ENCODE results near the gene PRELID3B. TPM values are rescaled to one million over a fixed set of nuclear protein-coding genes. Genes with fewer than 3 reads are reported as not detected.

Gene PRELID3B
- total RNA-seq, 4 donors from 2014 or later = 19.2 to 34.5 (median 23.1) TPM

DNA sequence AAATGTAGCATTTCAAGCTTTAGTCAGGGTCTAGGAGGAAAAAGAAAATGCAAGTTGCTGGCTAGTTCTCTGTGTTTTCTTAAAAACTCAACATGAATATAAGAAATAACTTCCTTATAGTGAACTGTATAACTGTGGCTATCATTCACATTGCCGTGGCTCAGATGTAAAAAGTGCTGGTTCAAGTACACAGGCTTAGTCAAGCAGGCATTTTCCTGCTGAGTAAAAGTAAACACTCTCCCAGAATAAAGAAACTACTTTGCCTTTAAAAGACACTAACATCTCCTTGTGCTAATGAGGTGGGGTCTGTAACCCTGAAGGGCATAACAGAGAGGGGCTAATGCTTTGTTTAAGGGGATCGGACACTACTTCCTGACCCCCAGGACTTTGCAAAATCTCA is 13.8 kb downstream of the PRELID3B start:
- peaks cover 0 to 71% (median 45%) of the 10 kb centered on the region in 4 donors for H3K4me1 ChIP-seq
- H3K27me3 ChIP-seq = no peaks in the 10 kb centered on the region
- TF ChIP-seq EP300 (IDR thresholded peaks at IDR 0.05) (no peak), POLR2A (IDR thresholded peaks at IDR 0.05) (no peak)
- TF ChIP-seq, protein P1, sequence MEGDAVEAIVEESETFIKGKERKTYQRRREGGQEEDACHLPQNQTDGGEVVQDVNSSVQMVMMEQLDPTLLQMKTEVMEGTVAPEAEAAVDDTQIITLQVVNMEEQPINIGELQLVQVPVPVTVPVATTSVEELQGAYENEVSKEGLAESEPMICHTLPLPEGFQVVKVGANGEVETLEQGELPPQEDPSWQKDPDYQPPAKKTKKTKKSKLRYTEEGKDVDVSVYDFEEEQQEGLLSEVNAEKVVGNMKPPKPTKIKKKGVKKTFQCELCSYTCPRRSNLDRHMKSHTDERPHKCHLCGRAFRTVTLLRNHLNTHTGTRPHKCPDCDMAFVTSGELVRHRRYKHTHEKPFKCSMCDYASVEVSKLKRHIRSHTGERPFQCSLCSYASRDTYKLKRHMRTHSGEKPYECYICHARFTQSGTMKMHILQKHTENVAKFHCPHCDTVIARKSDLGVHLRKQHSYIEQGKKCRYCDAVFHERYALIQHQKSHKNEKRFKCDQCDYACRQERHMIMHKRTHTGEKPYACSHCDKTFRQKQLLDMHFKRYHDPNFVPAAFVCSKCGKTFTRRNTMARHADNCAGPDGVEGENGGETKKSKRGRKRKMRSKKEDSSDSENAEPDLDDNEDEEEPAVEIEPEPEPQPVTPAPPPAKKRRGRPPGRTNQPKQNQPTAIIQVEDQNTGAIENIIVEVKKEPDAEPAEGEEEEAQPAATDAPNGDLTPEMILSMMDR (IDR thresholded peaks at IDR 0.05) = no peak
- no peak overlapping the region for H3K27ac ChIP-seq
- no peak overlapping the region for H3K4me3 ChIP-seq
- H3K36me3 ChIP-seq = peaks cover 6 to 49% (median 19%) of the 10 kb centered on the region in 3 donors
- no peaks in the 10 kb centered on the region for H3K9me3 ChIP-seq
- whole genome bisulfite sequencing, 2 donors = 29 to 39% methylated on average over 2 of the region's 2 CpGs
- no peak for DNase-seq (ENCODE audit: low spot score in 2 of 2)

DNA sequence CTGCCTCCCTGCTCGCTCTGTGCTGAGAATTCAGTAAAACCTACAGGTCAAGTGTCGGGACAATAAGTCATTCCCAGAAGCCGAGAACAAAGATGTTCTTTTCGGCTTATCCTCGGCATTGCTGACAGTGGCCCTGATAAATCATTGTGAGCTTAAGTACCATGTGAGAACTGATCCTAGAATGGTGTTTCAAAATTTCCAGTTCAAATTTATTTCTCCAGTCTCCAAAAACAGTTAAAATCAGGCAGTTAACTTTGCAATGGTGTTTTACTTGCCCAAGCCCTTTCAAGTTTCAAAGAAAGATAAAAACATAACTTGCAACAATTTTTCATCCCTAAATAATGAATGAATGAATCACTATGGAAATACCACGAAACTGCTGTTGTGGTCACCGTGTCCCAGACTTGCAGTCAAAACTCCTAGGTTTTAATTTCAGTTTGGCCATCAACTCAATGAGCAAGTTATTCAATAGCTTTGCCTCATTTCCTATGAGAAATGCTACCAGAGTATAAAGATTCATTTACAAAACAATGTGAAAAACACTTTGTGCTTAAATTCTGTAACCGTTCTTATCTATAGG is 14.8 kb downstream of the PRELID3B start:
- Histone ChIP-seq H3K27me3 (no peaks in the 10 kb centered on the region), H3K9me3 (no peaks in the 10 kb centered on the region), H3K27ac (no peak overlapping the region), H3K4me1 (peaks cover 0 to 66% (median 43%) of the 10 kb centered on the region in 4 donors), H3K4me3 (no peak overlapping the region), H3K36me3 (peaks cover 6 to 59% (median 19%) of the 10 kb centered on the region in 3 donors)
- TF ChIP-seq POLR2A (IDR thresholded peaks at IDR 0.05) = no peak
- TF ChIP-seq EP300 (IDR thresholded peaks at IDR 0.05) = no peak
- TF ChIP-seq, protein P1 (IDR thresholded peaks at IDR 0.05) = no peak
- WGBS, 2 donors = 44 to 52% methylated on average over 8 of the region's 8 CpGs
- no peak for DNase-seq (ENCODE audit: low spot score in 2 of 2)

DNA sequence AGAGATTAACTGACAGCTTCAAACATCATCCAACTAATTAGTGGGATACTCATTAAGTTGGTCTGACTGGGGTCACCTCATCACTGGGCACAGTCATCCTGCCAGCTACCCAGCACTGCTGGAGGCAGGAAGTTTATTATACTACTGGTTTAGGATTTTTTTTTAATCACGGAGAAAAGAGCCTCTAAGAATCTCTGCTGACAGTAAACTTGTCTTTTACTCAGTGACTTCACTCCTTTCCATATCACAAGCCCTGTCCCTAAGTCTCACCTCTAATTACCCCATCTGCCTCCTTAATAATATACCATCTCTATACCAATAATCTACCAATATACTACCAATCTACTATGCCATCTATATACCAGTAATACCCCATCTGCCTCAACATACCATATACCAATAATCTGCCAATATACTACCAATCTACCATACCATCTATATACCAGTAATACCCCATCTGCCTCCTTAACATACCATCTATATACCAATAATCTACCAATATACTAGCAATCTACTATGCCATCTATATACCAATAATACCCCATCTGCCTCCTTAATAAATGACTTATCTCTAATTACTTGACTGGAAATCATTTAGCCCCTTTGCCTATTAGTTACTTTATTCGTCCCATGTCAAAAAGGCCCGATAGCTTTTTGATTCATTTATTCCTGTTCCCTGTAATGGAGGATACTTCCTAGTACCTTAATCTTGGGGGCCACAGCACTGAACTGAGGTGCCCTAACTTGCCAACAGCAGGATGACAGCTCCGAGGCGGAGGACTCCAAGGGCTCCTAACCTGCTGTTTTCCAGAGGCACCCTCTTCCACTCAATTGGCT is 15.5 kb downstream of the PRELID3B start:
- no peak for DNase-seq (ENCODE audit: low spot score in 2 of 2)
- WGBS, 2 donors = 64 to 74% methylated on average over 5 of the region's 5 CpGs
- H3K27me3 ChIP-seq = no peaks in the 10 kb centered on the region
- TF ChIP-seq, protein P1 (IDR thresholded peaks at IDR 0.05) = no peak
- TF ChIP-seq EP300 (IDR thresholded peaks at IDR 0.05) = no peak
- no peak for TF ChIP-seq POLR2A (IDR thresholded peaks at IDR 0.05)
- no peaks in the 10 kb centered on the region for H3K9me3 ChIP-seq
- no peak overlapping the region for H3K4me3 ChIP-seq
- H3K27ac ChIP-seq = no peak overlapping the region
- peaks cover 6 to 65% (median 19%) of the 10 kb centered on the region in 3 donors for H3K36me3 ChIP-seq
- H3K4me1 ChIP-seq = peaks cover 0 to 64% (median 42%) of the 10 kb centered on the region in 4 donors

DNA sequence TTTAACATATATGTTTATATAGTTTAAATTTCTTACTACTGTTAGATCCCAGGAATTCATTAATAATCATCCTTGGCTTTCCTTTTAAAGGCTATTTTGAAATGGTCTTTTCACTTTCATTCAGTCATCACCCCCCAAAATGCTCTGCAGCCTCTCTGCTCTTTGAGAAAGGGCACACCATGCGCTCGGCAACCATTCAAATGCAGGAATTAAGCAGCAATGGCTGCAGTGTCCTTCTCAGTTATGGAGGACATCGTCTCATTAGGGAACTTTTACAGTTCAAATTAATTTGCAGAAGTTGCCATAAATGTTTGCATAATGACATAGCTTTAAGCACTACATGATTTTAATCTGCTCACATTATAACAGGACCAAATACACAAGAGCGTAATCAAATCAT is 17.1 kb downstream of the PRELID3B start:
- 89 to 94% methylated on average over 4 of the region's 4 CpGs for WGBS, 2 donors
- H3K36me3 ChIP-seq = peaks cover 6 to 72% (median 19%) of the 10 kb centered on the region in 3 donors
- TF ChIP-seq EP300 (IDR thresholded peaks at IDR 0.05) (no peak), POLR2A (IDR thresholded peaks at IDR 0.05) (no peak)

DNA sequence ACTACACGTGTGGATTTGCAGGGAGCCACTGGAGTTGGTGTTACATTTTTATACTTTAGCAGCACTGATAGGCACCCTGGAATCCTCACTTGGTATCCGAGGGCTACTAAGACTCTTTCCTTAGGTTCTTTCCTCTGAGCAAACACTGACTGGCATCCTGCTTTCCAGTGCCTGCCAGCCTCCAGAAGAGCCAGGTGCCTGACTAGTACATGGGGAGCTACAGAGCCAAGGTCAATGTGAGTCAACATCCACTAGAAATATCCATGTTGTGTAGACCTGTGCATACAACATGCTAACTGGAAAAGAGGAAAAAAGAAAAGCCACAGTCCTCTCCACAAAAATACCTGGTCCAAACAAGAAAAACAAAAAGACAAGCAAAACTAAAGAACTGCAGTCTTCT is 17.5 kb downstream of the PRELID3B start:
- Histone ChIP-seq H3K27me3 (no peaks in the 10 kb centered on the region), H3K36me3 (peaks cover 6 to 69% (median 19%) of the 10 kb centered on the region in 3 donors), H3K4me1 (peaks cover 0 to 47% (median 29%) of the 10 kb centered on the region in 4 donors), H3K9me3 (no peaks in the 10 kb centered on the region), H3K4me3 (no peak overlapping the region), H3K27ac (no peak overlapping the region)
- TF ChIP-seq EP300 (IDR thresholded peaks at IDR 0.05) (no peak), POLR2A (IDR thresholded peaks at IDR 0.05) (no peak)
- TF ChIP-seq, protein P1 (IDR thresholded peaks at IDR 0.05) = no peak
- WGBS, 2 donors = 73 to 76% methylated on average over 2 of the region's 2 CpGs
- DNase-seq (ENCODE audit: low spot score in 2 of 2) = no peak

More for the DNA sequence above, 17.1 kb downstream of the PRELID3B start:
- no peak for DNase-seq (ENCODE audit: low spot score in 2 of 2)
- Histone ChIP-seq H3K9me3 (no peaks in the 10 kb centered on the region), H3K4me1 (peaks cover 0 to 51% (median 32%) of the 10 kb centered on the region in 4 donors), H3K4me3 (no peak overlapping the region), H3K27me3 (no peaks in the 10 kb centered on the region), H3K27ac (no peak overlapping the region)
